H1 (cell line): Measurements from ENCODE around the gene GCGR.

Experiments used
- CBX8 ChIP-seq: fragments of 300-800, 300-1000 bp; sonication (generic); IDR thresholded peaks from 2 replicates; pipeline ENCODE4 v1.7.1; 2016; ENCODE audit warnings: low read depth, low read length, borderline replicate concordance
- CTCF ChIP-seq, 3 experiments: IDR thresholded peaks; 1 replicate in 2 of 3; 2 replicates in 1 of 3; pipeline versions ENCODE4 v1.5.1 to v1.6.1; 2011; ENCODE audit warnings: low read length in 3 of 3, mild to moderate bottlenecking in 3 of 3, inconsistent platforms in 2 of 3, low read depth in 1 of 3, moderate library complexity in 1 of 3; ENCODE audit not compliant: insufficient read depth in 1 of 3; ENCODE audit errors: control extremely low read depth in 1 of 3
- EGR1 ChIP-seq: IDR thresholded peaks from 2 replicates; pipeline ENCODE4 v1.6.1; 2011; ENCODE audit warnings: low read depth, low read length, borderline replicate concordance
- EP300 ChIP-seq, 2 experiments: IDR thresholded peaks; 1 replicate in 1 of 2; 2 replicates in 1 of 2; pipeline ENCODE4 v1.6.1; 2011 to 2012; ENCODE audit warnings: low read depth in 2 of 2, low read length in 2 of 2, mild to moderate bottlenecking in 2 of 2, borderline replicate concordance in 1 of 2, inconsistent platforms in 1 of 2, moderate library complexity in 1 of 2
- EZH2 ChIP-seq: fragments of 200-600 bp; sonication (generic); IDR thresholded peaks from 2 replicates; pipeline ENCODE4 v1.7.1; 2012; ENCODE audit warnings: low read depth, mild to moderate bottlenecking, moderate library complexity, low read length, inconsistent platforms; ENCODE audit not compliant: severe bottlenecking
- JUND ChIP-seq: IDR thresholded peaks from 2 replicates; pipeline ENCODE4 v1.6.1; 2011; ENCODE audit warnings: mild to moderate bottlenecking, improper control_type of control experiment, low read length
- MAX ChIP-seq: IDR thresholded peaks from 2 replicates; pipeline ENCODE4 v1.6.1; 2012; ENCODE audit warnings: inconsistent platforms
- POLR2A ChIP-seq, 2 experiments: IDR thresholded peaks; 1 replicate in 1 of 2; 2 replicates in 1 of 2; pipeline ENCODE4 v1.6.1; 2011; ENCODE audit warnings: low read depth in 2 of 2, low read length in 2 of 2, mild to moderate bottlenecking in 2 of 2; ENCODE audit errors: control extremely low read depth in 1 of 2
- POLR2AphosphoS5 ChIP-seq: IDR thresholded peaks from 2 replicates; pipeline ENCODE4 v1.6.1; 2011; ENCODE audit warnings: low read depth, low read length
- RAD21 ChIP-seq, 2 experiments: IDR thresholded peaks in 1 of 2; conservative IDR thresholded peaks in 1 of 2; 2 replicates each; pipeline ENCODE4 v1.6.1; 2011; ENCODE audit warnings: low read depth in 2 of 2, low read length in 2 of 2, improper control_type of control experiment in 1 of 2, inconsistent platforms in 1 of 2, mild to moderate bottlenecking in 1 of 2, moderate library complexity in 1 of 2
- SP1 ChIP-seq: IDR thresholded peaks from 2 replicates; pipeline ENCODE4 v1.6.1; 2011; ENCODE audit warnings: low read depth, low read length
- SRF ChIP-seq: IDR thresholded peaks from 2 replicates; pipeline ENCODE4 v1.6.1; 2011; ENCODE audit warnings: mild to moderate bottlenecking, low read depth, low read length, moderate library complexity

GRCh38 chr17:81810476-81810875 is 6.5 kb downstream of the GCGR start:
- TF ChIP-seq CTCF (IDR thresholded peaks at IDR 0.05; ENCODE audit: control extremely low read depth in 1 of 3, insufficient read depth in 1 of 3, low read depth in 1 of 3, low read length in 3 of 3) (no peak), EGR1 (no peak), SRF (no peak), RAD21 (IDR thresholded peaks at IDR 0.05 in 1 of 2, conservative IDR thresholded peaks at IDR 0.05 in 1 of 2; ENCODE audit: low read depth in 2 of 2, low read length in 2 of 2) (no peak), CBX8 (no peak), EP300 (IDR thresholded peaks at IDR 0.05; ENCODE audit: borderline replicate concordance in 1 of 2, low read depth in 2 of 2, low read length in 2 of 2) (no peak), POLR2AphosphoS5 (no peak), SP1 (no peak), MAX (no peak), POLR2A (IDR thresholded peaks at IDR 0.05; ENCODE audit: control extremely low read depth in 1 of 2, low read depth in 2 of 2, low read length in 2 of 2) (no peak), EZH2 (no peak), JUND (no peak)
